ENCODE measurements around the gene CLCNKA.
"Not testable (repeated sequence)": the region's sequence is repeated elsewhere in the genome, so short reads cannot be mapped to it uniquely, and the experiment has no call there.

Gene CLCNKA

DNA sequence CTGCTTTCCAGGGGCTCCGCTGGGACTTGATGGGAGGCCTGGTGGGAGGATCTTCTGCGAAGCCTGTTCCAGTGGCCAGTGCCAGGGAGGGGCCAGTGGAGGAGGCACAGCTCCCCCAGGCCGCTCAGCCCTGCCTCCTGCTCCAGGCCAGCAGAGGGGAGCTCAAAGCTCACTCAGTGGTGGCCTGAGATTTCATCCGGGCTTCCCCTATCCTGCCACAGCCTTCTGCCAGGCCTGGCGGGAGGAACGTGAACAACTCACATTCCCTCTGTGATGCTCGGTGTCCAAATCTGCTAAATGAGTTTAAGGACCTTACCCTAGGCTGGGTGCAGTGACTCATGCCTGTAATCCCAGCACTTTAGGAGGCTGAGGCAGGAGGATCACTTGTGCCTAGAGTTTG is 25.0 kb downstream of the CLCNKA start:
- no peak for DNase-seq

DNA sequence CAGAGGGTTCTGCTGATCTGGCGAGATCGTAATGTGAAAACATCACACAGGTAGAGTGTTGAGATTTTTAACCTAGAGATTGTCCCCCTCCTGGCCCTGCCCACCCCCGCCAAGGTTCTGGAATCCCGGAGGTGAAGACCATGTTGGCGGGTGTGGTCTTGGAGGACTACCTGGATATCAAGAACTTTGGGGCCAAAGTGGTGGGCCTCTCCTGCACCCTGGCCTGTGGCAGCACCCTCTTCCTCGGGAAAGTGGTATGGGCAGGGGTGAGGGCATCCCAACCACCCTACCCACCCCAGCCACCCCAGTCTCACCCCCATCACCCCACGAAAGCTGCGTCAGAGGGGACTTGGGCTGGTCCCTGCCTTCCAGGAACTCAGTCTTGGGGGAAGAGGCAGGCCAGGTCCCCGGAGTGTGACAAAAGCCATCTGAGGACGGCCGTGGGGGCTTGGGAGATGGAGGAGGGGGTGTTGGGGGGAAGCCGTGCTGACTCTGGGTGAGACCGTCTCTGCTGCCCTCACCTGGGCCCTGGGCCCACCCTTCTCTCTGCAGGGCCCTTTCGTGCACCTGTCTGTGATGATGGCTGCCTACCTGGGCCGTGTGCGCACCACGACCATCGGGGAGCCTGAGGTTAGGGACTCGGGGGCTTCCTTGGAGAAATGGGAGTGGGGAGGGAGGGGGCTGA is 26.1 kb downstream of the CLCNKA start:
- DNase-seq = no peak

DNA sequence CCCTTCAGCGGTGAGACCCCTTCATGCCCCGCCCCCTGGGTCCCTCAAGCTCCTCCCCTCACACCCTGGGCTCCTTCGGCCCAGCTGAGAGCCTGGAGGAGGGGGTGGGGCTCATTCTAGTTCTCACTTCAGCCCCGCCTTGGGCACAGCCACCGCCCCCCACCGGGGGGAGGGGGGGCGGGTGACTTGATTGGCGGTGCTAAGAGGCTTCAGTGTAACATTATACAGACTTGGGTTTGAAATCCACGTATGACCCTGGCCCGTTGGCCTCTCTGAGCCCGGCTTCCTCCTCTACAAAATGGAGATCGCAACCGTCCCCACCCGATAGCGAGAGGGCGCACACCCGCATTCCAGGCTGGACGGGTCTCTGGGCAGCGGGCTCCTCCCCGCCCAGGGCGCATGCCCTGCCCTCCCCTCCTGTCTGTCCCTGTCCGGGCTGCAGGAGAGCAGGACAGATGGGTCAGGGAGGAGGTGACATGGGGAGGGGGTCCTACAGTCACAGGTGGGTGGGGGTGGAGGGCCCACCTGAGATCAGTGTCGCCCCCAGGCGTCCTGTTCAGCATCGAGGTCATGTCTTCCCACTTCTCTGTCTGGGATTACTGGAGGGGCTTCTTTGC is 26.8 kb downstream of the CLCNKA start:
- DNase-seq = no peak

DNA sequence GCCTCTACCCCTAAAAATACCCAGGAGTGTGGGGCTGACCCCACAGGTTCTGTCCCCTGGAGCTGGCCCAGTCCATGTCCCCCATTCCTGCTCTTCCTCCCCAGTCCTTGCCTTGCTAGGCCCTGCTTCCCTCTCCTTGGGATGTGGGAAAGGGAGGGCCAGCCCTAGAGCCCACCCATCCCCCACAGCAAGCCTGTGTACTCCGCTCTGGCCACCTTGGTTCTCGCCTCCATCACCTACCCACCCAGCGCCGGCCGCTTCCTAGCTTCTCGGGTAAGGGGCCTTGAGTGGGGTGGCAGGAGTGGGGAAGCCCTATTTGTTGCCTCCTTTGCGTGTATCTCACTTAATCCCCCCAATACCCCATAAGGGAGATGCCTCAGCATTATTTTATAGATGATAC is 28.5 kb downstream of the CLCNKA start:
- DNase-seq = no peak

- DNase-seq = no peak
These were observed 29.2 kb downstream of the CLCNKA start for GRCh38 chr1:16051039-16051438.

- DNase-seq = not testable (repeated sequence)
These were observed 30.1 kb downstream of the CLCNKA start for GRCh38 chr1:16051949-16052348.

GRCh38 chr1:16053781-16054502 is 32.1 kb downstream of the CLCNKA start:
- no peak for DNase-seq

DNA sequence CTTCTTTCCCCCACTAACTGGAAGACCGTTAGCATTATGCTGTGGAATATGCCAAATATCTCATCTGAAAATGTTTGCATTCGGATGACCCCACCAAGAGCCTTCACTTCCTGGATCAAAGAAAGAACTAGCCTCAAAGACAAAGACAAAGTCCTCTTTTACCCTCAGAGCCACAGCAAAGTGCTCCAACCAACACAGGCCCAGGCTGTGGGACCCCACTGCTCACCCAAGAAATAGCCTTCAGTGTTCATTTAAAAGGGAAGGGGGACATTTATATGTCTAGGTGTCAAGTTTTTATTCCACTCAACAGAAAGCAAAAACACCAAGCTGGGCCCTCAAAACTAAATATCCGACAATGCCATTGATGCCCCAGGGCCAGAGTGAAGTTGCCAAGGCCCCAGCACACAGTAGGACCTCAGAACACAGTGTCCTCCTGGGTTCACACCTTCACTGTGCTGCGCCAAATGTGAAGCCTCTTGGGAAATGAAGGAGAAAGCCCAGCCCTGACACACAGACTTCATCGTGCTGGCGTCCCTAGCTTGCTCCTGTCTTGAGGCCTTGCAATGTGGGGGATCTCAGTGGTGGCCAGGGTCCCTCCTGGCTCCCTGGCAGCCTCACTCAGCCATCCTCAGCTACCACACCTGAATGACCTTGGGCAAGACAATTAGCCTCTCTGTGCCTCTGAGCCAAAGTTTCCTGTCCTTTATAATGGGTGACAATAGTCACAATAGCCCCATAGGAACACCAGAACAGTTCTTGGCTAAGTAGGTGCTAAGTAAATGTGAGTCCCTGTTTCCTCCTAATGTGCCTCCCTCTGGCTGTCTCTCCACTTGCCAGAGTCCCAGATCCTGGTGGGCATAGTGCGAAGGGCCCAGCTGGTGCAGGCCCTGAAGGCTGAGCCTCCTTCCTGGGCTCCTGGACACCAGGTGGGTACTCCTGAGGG is 33.0 kb downstream of the CLCNKA start:
- no peak for DNase-seq

DNA sequence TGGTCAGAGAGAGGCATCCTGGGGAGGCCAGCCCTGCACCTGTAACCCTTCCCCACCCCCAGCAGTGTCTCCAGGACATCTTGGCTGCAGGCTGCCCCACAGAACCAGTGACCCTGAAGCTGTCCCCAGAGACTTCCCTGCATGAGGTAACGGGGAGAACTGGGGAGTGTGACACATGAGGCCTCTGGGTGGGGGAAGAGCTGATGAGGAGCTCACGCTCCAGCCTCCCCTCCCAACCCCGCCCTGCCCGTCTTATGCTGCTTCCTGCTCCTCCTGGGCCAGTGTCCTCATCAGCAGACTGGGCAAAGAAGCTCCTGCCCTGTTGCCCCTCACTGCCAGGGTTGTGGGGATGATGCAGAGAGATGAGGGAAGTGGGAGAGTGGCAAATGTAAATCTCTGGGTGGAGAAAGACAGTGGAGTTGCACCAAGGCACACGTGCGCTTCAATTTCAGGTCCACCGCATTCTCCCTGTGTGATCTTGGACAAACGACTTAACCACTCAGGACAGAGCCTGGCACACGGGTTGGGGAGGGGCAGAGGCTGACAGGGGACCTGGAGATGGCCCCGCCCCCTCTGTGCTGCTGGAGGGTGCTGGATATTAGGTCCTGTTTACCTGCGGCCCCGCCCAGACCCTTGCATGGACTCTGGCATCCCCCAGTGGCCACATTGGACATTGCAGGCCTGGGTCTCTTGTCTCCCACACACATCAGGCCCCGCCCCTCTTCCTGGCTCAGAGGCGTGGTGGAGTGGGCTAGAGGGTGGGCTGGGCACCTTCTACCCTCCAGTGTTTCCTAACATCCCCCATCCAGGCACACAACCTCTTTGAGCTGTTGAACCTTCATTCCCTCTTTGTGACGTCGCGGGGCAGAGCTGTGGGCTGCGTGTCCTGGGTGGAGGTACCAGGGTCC is 34.0 kb downstream of the CLCNKA start:
- DNase-seq = peak; percentile 89

- DNase-seq = not testable (repeated sequence)
These were observed 34.7 kb downstream of the CLCNKA start for GRCh38 chr1:16056521-16056912.

DNA sequence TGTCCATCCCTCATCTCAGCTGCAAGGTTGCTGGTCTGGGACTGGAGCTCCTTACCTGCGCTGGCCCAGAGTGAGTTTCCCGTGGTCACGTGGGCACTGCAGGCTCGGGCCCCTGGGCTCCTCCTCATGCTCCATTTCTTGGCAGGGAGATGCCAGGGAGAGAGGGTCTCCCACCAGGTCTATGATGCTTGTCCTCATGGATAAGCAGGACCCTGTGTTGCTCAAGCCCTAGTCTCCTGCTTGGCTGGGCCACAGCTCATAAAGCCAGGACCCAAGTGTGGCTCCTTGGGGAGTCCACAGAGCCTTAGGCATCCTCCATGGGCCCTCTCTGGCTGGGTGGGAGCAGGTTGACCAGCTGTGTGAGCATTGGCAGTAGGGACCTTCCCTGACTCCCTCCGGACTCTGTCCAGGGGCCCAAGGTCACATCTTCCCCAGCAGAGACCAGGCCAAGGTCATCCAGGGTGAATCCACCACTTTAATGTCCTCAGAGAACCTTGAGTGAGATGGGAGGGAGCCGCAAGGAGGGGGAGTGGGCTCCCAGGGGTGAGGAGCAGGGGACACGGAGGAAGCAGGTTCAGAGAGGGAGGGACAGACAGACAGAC is 35.6 kb downstream of the CLCNKA start:
- not testable (repeated sequence) for DNase-seq

DNA sequence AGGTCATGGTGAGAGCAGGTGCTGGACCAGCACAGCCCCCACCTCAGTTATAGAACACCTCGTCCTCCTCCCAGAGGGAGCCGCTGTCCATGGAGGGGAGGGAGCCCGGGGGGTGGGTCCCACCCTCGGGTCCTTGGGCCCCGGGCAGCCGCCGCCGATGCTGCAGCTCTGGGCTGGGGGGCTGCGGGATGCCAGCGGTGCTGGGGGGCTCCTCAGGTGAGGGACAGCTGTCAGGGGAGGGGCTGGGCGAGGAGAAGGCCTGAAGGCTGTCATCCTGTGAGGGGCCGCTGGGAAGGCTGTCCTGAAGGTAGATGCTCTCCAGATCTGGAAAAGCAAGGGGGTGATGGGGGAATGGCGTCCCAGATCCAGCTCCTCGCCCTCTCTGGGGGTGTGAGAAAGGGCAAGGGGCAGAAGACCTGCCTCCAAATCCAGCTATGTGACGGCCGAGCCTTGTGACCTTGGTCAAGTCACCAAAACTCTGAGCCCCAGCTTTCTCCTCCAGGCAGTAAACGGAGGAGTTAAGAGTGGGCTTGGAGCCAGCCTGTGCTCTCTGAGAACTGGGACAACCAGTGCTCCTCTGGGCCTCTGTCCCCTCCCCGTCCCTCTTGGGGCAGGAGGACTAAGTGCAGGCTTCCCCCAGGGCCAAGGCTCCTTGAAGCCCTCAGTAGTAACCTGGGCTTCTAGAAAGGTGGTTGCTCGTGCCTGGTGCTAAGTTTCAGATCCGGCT is 36.7 kb downstream of the CLCNKA start:
- not testable (repeated sequence) for DNase-seq

GRCh38 chr1:16061266-16061665 is 39.4 kb downstream of the CLCNKA start:
- DNase-seq = no peak

DNA sequence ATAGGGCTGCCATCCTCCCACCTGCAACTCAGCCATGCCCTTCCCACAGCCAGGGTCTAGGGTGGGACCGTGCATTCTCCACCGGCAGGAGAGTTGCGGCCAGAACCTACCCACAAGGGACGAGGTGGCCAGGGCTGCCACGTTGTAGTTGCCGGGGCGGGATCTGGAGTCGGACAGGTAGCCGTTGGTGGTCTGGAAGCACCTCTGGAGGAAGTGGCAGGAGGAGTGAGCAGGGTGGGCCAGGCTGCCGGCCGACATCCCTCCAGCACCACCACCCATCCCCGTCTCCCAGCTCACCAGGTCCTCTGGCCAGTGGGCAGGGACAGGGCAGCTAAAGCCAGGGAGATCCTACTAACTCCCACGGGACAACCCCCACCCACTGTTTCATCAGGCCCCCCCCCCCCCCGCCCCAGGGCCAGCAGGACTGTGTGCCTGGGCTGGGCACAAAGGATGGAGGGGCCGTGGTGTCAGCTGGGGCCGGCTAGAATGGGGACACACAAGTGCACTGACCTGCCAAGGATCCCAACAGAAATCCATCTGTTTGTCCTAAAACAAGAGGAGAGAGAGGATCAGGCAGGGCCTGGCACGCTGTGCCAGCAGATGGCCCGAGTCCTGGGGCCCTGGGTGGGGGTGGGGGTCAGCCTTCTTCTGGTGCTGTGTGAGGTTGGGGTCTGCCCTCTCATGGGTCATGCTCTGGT is 40.3 kb downstream of the CLCNKA start:
- DNase-seq = not testable (repeated sequence)

DNA sequence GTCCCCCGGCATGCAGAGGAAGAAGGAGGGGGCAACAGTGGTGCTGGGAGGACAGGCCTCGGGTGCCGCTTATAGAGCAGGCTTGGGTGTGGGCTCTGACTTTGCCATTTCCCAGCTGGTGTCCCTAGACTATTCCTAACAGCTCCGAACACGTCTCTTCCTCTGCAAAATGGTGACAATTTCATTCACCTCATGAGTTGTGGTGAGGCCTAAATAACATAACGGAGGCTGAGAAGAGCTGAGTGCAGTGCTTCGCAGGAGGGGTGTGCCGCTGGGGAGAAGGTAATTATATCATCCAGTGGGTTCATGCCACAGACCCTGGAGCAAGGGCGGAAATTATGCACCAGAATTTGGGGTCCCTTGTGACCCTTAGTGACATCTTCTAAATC is 40.8 kb downstream of the CLCNKA start:
- not testable (repeated sequence) for DNase-seq

DNA sequence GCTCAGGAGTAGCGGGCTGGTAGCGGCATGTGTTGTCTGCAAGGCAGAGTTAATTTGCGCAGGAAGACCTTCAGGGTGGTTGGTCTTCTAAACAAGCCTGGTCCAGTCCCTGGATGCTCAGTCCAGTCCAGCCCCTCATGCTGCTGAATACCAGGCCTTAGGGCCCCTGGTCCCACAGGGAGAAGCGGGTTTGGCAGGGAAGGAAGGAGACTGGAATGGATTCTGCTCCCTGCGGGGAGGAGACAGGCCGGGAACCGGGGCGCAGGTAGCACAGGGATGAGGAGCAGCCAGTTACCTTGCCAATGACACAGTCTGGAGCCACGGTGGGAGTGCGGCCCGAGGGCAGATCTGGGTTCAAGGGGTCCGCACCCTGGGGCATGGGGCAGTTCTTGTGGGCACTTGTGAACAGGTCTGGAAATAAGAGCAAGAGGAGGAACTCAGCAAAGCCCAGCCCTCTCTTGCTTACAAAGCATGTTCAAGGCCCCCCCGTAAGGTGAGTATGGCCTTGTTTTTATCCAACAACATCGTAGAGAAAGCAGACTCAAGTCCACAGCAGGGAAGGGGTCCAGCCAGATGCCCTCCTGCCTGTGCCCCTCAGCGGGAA is 41.5 kb downstream of the CLCNKA start:
- DNase-seq = no peak

DNA sequence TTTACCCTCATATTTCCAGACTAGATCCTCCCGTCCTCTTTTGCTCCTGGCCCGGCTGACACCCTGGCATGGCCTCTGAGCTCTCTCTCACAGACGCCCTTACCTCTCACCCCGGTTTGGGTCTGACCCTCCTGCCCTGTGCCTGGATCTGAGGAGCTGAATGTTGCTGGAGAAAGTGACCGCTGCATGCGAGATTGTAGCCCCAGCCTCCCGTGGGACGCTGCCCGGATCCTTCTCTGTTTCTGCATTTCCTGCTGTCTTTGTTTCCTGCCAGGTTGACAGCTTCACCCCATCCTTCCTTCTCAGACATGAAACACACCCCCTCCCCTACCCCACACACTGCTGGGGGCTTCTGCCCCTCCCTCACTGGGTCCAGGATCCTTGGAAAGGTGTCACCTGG is 42.1 kb downstream of the CLCNKA start:
- DNase-seq = no peak

DNA sequence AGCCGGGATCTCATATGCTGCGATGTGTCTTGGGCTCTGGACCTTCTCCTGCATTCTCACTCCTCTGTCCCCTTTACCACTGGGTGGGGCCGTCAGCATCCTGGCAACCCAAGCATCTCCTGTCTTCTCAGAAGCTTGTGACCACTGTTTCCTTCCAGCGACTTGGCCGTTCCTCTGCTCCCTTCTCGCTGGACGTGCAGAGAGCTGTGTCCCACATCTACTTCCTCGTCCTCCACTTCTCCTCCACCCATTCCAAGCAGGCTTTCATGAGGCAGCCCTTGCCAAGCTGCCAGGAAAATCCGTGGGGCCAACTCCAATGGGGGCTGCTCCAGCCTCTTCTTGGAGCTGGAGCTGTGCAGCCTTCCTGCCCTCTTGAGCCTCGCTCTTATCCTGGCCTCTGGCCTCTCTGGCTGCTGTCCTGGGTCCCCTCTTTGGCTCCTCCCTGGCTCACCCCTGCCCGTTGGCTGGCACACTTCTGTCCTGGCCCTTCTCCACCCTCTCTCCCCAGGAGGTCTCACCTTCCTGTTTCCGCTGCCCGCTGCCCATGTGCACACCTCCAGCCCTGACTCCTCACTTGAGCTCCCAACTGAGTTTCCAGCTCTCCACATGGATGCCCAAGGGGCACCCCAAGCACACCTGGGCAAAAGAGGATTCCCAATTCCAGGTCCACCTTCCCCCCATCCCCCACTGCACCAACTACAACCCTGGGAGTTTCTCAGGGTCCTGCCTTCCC is 42.9 kb downstream of the CLCNKA start:
- DNase-seq = no peak

- DNase-seq = no peak
These were observed 43.4 kb downstream of the CLCNKA start for GRCh38 chr1:16065269-16065576.

Data from activated CD4-positive, CD25-positive, alpha-beta regulatory T cell treated with anti-CD3 and anti-CD28 coated beads, Interleukin-2, amount 50 U/mL, for 72 hours (primary cell).